ENCODE data around the gene UNC13A.

DNA sequence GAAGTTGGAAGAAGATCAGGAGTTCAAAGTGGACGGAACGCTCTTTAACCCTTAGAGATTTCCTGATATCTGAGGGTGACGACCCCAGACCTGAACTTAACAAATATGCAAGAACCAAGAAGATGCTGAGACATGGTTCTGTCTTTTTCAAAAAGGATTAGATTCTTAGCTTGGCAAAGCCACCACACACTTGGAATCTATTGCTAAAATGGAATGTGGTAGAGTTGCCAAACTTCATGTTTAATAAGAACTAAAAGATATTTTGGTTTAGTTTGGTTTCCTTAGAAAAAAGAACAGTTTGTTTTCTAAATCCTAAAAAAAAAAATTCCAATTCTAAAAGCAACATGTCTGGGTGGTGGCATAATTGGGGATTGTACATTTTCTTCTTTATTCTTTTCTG, 29.5 kb downstream of the UNC13A start:
- TF ChIP-seq, protein P1, sequence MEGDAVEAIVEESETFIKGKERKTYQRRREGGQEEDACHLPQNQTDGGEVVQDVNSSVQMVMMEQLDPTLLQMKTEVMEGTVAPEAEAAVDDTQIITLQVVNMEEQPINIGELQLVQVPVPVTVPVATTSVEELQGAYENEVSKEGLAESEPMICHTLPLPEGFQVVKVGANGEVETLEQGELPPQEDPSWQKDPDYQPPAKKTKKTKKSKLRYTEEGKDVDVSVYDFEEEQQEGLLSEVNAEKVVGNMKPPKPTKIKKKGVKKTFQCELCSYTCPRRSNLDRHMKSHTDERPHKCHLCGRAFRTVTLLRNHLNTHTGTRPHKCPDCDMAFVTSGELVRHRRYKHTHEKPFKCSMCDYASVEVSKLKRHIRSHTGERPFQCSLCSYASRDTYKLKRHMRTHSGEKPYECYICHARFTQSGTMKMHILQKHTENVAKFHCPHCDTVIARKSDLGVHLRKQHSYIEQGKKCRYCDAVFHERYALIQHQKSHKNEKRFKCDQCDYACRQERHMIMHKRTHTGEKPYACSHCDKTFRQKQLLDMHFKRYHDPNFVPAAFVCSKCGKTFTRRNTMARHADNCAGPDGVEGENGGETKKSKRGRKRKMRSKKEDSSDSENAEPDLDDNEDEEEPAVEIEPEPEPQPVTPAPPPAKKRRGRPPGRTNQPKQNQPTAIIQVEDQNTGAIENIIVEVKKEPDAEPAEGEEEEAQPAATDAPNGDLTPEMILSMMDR (IDR thresholded peaks at IDR 0.05): no peak
- TF ChIP-seq POLR2A (IDR thresholded peaks at IDR 0.05): no peak
